Skeletal muscle satellite cell (primary cell): ENCODE measurements around the gene VCL.
"Not testable (repeated sequence)": the region's sequence is repeated elsewhere in the genome, so short reads cannot be mapped to it uniquely, and the experiment has no call there.

Source experiments
- H3K27me3 ChIP-seq: 2 replicates; pipeline ENCODE4 v1.7.0; 2013; ENCODE audit warnings: low read length; ENCODE audit not compliant: control insufficient read depth, insufficient read depth
- H3K36me3 ChIP-seq: 2 replicates; pipeline ENCODE4 v1.7.0; 2013; ENCODE audit warnings: mild to moderate bottlenecking, control low read depth, low read length; ENCODE audit not compliant: insufficient read depth
- H3K4me1 ChIP-seq: 2 replicates; pipeline ENCODE4 v1.7.0; 2013; ENCODE audit warnings: low read length; ENCODE audit not compliant: control insufficient read depth, insufficient read depth
- H3K4me2 ChIP-seq: 2 replicates; pipeline ENCODE4 v1.7.0; 2013; ENCODE audit warnings: mild to moderate bottlenecking, low read length
- H3K4me3 ChIP-seq: 2 replicates; pipeline ENCODE4 v1.7.0; 2013; ENCODE audit warnings: low read length
- H3K9ac ChIP-seq: 2 replicates; pipeline ENCODE4 v1.7.0; 2013; ENCODE audit warnings: mild to moderate bottlenecking, low read depth, low read length, moderate library complexity
- H3K9me3 ChIP-seq: replicated peaks from 2 replicates; pipeline ENCODE4 v1.7.0; 2013; ENCODE audit warnings: mild to moderate bottlenecking, control low read depth, low read length

VCL gene

DNA sequence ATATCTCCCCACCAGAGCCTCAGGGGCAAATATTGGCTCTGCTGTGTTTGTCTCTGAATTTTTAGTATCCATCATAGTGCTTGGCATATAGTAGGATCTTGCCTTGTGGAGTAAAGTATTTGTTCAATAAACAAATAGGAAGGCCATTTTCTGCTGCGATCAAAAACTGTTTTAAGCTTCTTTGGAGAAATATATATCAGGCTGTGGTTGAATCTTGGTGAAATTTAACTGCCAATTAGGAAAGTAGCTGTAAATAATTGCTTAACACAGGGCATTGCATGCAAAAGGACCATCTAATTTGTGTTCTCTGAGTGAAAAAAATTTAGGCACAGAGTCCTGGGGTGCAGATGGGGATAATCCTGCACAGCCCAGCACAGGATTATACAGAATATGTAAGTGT, 15.1 kb downstream of the VCL start:
- H3K27me3 ChIP-seq = no peaks in the 10 kb centered on the region
- H3K36me3 ChIP-seq = peaks cover 20% of the 10 kb centered on the region
- no peak overlapping the region for H3K4me3 ChIP-seq
- no peak overlapping the region for H3K9ac ChIP-seq
- no peaks in the 10 kb centered on the region for H3K9me3 ChIP-seq
- peak overlapping the region; percentile 43 for H3K4me2 ChIP-seq
- H3K4me1 ChIP-seq = peaks cover 49% of the 10 kb centered on the region

DNA sequence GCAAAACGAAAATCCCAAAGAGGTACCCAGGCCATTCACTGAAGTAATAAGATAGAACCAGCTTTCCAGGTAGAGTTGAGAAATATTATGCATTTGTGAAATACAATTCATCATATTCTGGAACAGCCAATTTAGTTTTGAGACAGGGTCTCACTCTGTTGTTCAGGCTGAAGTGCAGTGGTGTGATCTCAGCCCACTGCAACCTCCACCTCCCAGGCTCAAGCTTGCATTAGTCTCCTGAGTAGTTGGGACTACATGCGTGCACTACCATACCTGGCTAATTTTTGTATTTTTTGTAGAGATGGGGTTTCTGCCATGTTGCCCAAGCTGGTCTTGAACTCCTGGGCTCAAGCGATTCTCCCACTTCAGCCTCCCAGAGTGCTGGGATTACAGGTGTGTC, 16.7 kb downstream of the VCL start:
- Histone ChIP-seq H3K36me3 (peaks cover 27% of the 10 kb centered on the region), H3K4me1 (peaks cover 42% of the 10 kb centered on the region)
- H3K9ac ChIP-seq, H3K4me3 ChIP-seq, H3K4me2 ChIP-seq, H3K9me3 ChIP-seq, H3K27me3 ChIP-seq: not testable (repeated sequence)

DNA sequence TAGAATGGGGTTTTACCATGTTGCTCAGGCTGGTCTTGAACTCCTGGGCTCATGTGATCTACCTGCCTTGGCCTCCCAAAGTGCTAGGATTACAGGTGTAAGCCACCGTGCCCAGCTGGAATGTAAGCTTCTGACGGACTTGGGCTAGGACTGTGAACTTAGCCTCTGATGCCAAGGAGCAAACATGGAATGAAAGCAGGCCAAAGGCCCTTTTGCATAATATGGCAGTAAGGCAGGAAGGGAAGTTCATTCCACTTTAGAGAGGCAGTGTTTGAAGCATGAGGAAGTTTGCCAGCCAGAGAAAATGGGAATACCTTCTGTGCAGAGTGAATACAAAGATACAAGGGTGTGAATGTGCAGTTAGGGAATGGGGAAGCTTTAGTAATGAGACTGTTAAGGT, 20.3 kb downstream of the VCL start:
- Histone ChIP-seq H3K36me3 (peaks cover 17% of the 10 kb centered on the region), H3K27me3 (no peaks in the 10 kb centered on the region), H3K9me3 (no peaks in the 10 kb centered on the region), H3K9ac (no peak overlapping the region), H3K4me3 (no peak overlapping the region), H3K4me2 (no peak overlapping the region), H3K4me1 (peaks cover 36% of the 10 kb centered on the region)

DNA sequence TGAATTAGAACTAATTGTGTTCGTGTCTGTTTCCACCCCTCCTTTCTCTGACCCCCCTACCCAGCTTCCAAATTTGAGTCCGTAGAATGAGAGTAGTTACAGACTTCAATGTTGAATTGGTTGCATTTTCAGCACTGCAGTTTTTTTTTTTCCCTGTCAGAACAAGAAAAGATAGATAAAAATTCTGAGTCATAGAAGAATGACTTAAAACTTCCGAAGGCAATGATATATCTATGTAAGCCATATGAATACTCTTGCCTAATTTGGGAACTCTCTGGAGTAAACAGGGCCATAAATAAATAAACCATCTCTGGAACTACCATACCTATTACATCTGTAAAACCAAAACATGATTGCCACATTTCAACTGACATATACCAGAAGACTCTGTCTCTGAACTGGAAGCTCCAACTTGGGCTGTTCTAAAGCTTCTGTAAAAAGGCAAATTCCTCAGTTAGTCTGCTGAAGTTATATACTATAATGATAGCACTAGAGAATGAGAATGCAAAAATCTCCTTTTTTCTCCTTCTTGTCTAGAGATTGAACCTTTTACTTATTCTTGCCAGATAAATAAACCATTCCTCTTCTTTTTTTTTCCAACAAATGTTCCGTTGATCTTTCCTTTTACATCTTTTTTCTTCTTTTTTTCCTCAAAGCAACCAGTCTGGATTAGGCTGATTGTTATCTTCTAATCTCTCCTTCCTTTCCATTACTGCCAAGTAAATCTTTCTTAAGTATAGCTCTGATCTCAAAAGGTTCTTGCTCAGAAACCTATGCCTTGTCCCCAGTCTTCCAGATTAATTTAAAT, 23.5 kb downstream of the VCL start:
- Histone ChIP-seq H3K4me3 (no peak overlapping the region), H3K27me3 (no peaks in the 10 kb centered on the region), H3K9ac (peak overlapping the region; percentile 26)

DNA sequence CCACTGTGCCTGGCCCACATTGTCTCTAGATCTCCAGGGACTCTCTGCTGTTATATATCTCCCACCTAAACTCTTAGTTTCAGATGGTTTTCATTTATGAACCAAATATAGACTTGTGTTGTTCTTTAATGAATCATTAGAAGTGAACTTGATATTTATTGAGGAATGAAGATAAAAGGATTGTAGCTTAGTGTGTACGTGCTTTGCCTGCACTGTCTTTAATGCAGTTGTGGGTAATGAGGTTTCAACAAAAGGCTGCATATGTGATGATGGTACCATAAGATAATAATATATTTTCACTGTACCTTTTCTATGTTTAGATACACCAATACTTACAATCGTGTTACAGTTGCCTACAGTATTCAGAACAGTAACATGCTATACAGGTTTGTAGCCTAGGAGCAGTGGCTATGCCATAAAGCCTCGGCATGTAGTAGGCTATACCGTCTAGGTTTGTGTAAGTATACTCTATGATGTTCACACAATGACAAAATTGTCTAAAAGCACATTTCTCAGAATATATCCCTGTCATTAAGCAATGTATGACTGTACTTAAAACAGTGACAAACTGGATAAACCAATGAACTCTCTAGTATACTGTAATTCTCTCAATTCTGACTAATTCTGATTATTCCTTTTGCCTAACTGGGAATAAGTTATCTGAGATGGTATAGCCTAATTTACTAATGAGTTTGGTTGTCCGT, 25.2 kb downstream of the VCL start:
- Histone ChIP-seq H3K4me3 (no peak overlapping the region), H3K27me3 (no peaks in the 10 kb centered on the region), H3K36me3 (peaks cover 23% of the 10 kb centered on the region), H3K9me3 (no peaks in the 10 kb centered on the region), H3K4me1 (peaks cover 48% of the 10 kb centered on the region), H3K9ac (no peak overlapping the region), H3K4me2 (no peak overlapping the region)

More for the DNA sequence above, 23.5 kb downstream of the VCL start:
- H3K4me1 ChIP-seq = peaks cover 32% of the 10 kb centered on the region
- H3K9me3 ChIP-seq = no peaks in the 10 kb centered on the region
- H3K36me3 ChIP-seq = peaks cover 23% of the 10 kb centered on the region
- H3K4me2 ChIP-seq = peak overlapping the region; percentile 67

DNA sequence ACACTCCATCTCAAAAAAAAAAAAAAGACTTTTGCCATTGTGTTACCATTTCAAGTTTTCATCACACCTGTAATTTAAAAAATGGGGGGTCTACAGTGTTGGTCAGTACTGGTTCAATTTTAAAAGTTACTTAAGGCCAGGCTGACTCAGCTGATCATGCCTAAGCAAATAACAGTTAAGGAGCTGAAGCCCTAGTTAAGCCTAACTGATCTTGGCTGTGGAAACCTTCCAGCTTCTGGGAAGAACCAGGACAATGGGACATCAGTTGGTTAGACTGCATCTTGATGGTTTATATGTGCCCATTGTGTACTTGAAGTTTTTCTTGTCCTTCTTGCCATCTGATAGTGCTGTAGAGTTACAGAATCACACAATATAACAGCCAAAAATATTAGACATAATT, 26.7 kb downstream of the VCL start:
- H3K4me1 ChIP-seq = peaks cover 49% of the 10 kb centered on the region
- H3K9me3 ChIP-seq = no peaks in the 10 kb centered on the region
- no peak overlapping the region for H3K9ac ChIP-seq
- peaks cover 16% of the 10 kb centered on the region for H3K36me3 ChIP-seq
- no peak overlapping the region for H3K4me3 ChIP-seq
- H3K27me3 ChIP-seq = no peaks in the 10 kb centered on the region
- H3K4me2 ChIP-seq = no peak overlapping the region

DNA sequence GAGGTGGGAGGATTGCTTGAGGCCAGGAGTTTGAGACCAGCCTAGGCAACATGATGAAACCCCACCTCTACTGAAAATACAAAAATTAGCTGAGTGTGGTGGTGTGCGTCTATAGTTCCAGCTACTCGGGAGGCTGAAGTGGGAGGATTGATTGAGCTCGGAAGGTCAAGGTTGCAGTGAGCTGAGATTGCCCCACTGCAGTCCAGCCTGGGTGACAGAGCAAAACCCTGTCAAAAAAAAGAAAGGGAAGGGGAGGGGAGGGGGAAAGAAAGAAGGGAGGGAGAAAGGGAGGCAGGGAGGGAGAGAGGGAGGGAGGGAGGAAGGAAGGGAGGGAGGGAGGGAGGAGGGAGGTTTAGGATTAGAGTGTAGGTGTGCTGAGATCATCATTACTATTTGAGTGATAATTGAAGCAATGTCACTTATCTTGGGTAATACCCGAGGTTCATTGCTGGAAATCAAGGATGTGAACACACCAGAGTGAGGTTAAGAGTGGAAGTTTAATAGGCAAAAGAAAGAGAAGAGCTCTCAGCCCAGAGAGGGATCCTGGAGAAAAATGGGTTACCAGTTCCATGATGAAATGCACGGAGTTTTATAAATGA, 27.6 kb downstream of the VCL start:
- Histone ChIP-seq H3K36me3 (peaks cover 20% of the 10 kb centered on the region), H3K4me3 (no peak overlapping the region), H3K9me3 (no peaks in the 10 kb centered on the region), H3K27me3 (no peaks in the 10 kb centered on the region), H3K4me2 (no peak overlapping the region), H3K4me1 (peaks cover 53% of the 10 kb centered on the region), H3K9ac (no peak overlapping the region)

DNA sequence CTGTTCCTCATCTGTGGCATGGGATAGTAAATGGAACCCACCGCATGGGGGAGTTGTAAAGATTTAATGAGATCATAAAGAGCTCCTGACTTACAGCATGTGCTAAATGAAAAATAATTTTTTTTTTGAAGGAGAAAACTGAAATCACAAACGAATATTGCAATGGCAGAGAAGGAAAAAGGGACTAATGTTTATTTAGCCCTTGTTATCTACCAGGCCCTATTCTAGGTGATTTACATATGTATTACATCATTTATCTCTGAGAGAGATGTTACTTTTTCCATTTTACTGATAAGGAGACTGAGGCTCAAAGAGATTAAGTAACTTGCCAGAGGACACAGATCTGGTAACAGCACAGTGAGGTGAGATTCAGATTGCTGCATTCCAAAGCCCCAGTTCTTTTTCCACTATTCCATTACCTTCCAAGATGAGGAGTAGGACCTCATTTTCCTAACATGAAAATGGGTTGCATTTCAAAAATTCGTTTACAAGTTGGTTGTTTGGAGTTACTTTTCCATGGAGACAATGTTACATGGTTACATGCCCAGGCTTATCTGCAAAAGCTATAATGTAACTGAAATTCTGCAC, 28.6 kb downstream of the VCL start:
- H3K36me3 ChIP-seq = peaks cover 26% of the 10 kb centered on the region
- H3K9me3 ChIP-seq = no peaks in the 10 kb centered on the region
- no peak overlapping the region for H3K4me3 ChIP-seq
- H3K9ac ChIP-seq = no peak overlapping the region
- H3K4me1 ChIP-seq = peaks cover 50% of the 10 kb centered on the region
- H3K4me2 ChIP-seq = no peak overlapping the region
- no peaks in the 10 kb centered on the region for H3K27me3 ChIP-seq

DNA sequence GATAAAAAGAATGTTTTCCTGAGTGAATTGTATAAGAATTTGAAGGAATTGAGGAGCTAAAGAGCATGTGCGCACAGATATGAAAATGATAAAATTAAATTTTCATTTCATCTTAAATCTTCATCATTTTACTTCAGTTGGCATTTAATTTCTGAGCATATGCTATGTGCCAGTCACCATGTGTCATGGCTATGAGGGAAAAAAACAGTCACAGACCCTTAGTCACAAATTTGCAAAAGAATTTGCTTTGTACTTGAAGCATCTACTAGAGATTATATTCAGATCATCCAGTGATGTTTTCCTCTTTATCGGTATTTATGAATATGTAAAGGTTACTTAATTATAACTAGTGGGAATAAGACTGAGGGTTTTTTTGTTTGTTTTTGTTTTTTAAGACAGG, 29.8 kb downstream of the VCL start:
- Histone ChIP-seq H3K4me1 (peaks cover 45% of the 10 kb centered on the region), H3K9me3 (no peaks in the 10 kb centered on the region), H3K27me3 (no peaks in the 10 kb centered on the region), H3K9ac (no peak overlapping the region), H3K4me3 (no peak overlapping the region), H3K36me3 (peaks cover 26% of the 10 kb centered on the region), H3K4me2 (no peak overlapping the region)

DNA sequence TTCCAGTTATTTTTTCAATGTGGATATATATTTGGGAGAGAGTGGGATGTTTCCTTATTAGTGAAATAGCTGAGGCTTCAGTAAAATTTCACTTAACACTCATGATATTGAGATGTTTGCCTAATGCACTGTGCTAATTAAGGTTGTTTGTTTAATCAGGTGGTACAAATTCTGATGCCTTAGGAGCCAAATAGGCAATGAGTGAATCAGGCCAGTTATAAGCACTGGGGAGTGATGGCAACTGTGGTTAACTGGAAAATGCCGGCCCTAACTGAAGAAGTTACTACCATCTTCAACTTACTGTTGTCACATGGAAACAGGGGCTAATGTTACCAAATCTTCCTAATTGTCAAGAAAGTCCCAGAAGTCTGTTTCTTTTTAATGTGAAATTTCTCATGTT, 32.0 kb downstream of the VCL start:
- Histone ChIP-seq H3K4me2 (no peak overlapping the region), H3K9ac (no peak overlapping the region), H3K36me3 (peaks cover 22% of the 10 kb centered on the region), H3K4me1 (peaks cover 39% of the 10 kb centered on the region), H3K9me3 (no peaks in the 10 kb centered on the region), H3K27me3 (no peaks in the 10 kb centered on the region), H3K4me3 (no peak overlapping the region)

DNA sequence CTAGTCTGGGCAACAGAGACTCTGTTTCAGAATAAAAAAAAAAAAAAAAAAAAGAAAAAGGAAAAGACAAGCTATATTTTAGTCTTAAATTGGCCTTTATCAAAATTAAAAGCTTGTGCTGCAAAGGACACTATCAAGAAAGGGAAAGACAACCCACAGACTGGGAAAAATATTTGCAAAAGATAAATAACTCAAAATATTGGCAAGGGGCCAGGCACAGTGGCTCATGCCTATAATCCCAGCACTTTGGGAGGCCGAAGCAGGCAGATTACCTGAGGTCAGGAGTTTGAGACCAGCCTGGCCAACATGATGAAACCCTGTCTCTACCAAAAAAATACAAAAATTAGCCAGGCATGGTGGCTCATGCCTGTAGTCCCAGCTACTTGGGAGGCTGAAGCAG, 34.3 kb downstream of the VCL start:
- not testable (repeated sequence) for H3K4me3 ChIP-seq, H3K9me3 ChIP-seq, H3K9ac ChIP-seq, H3K4me2 ChIP-seq, H3K27me3 ChIP-seq
- H3K36me3 ChIP-seq = peaks cover 22% of the 10 kb centered on the region
- peaks cover 30% of the 10 kb centered on the region for H3K4me1 ChIP-seq
